H9 (cell line): ENCODE results near the gene RAF1. TPM values are rescaled to one million over a fixed set of nuclear protein-coding genes. Genes with fewer than 3 reads are reported as not detected.

ENCODE experiments used
- DNase-seq: peaks from one replicate; pipeline ENCODE4 v3.0.0-alpha.2; 2017
- H2AFZ ChIP-seq: one replicate; pipeline ENCODE4 v1.6.1; 2013; ENCODE audit warnings: mild to moderate bottlenecking, low read length, control low read depth, moderate library complexity
- H2AK5ac ChIP-seq: 2 replicates; pipeline ENCODE4 v1.6.1; 2013; ENCODE audit warnings: low read length, control low read depth, mixed read lengths; ENCODE audit not compliant: insufficient read length
- H2BK120ac ChIP-seq: one replicate; pipeline ENCODE4 v1.6.1; 2013; ENCODE audit warnings: low read depth, mild to moderate bottlenecking, low read length, control low read depth, inconsistent platforms; ENCODE audit not compliant: poor library complexity, severe bottlenecking
- H2BK12ac ChIP-seq: 2 replicates; pipeline ENCODE4 v1.6.1; 2013; ENCODE audit warnings: low read length, control low read depth, mixed read lengths, low read depth; ENCODE audit not compliant: insufficient read length
- H2BK15ac ChIP-seq: 2 replicates; pipeline ENCODE4 v1.6.1; 2013; ENCODE audit warnings: low read depth, low read length, control low read depth
- H2BK20ac ChIP-seq: one replicate; pipeline ENCODE4 v1.6.1; 2013; ENCODE audit warnings: low read depth, mild to moderate bottlenecking, low read length, control low read depth, inconsistent platforms; ENCODE audit not compliant: poor library complexity, severe bottlenecking
- H2BK5ac ChIP-seq: 2 replicates; pipeline ENCODE4 v1.6.1; 2013; ENCODE audit warnings: low read length, control low read depth, mixed read lengths; ENCODE audit not compliant: insufficient read length
- H3K14ac ChIP-seq: 2 replicates; pipeline ENCODE4 v1.6.1; 2013; ENCODE audit warnings: low read length, control low read depth; ENCODE audit not compliant: insufficient read depth
- H3K18ac ChIP-seq: 2 replicates; pipeline ENCODE4 v1.6.1; 2013; ENCODE audit warnings: low read depth, mild to moderate bottlenecking, mixed read lengths, low read length, control low read depth; ENCODE audit not compliant: insufficient read length
- H3K23ac ChIP-seq: 2 replicates; pipeline ENCODE4 v1.6.1; 2013; ENCODE audit warnings: low read length, control low read depth, mixed read lengths, low read depth; ENCODE audit not compliant: insufficient read length
- H3K23me2 ChIP-seq: 2 replicates; pipeline ENCODE4 v1.6.1; 2013; ENCODE audit warnings: low read depth, mild to moderate bottlenecking, mixed read lengths, low read length, control low read depth; ENCODE audit not compliant: insufficient read length, poor library complexity, severe bottlenecking
- H3K27ac ChIP-seq: 2 replicates; pipeline ENCODE4 v1.5.1; 2013; ENCODE audit warnings: low read length, control low read depth, mixed read lengths, low read depth; ENCODE audit not compliant: insufficient read length
- H3K27me3 ChIP-seq: 2 replicates; pipeline ENCODE4 v1.6.1; 2013; ENCODE audit warnings: low read length, control low read depth, inconsistent platforms; ENCODE audit not compliant: insufficient read depth
- H3K4ac ChIP-seq: 2 replicates; pipeline ENCODE4 v1.6.1; 2013; ENCODE audit warnings: low read depth, mild to moderate bottlenecking, control low read depth, inconsistent platforms, low read length, moderate library complexity
- H3K4me1 ChIP-seq: 2 replicates; pipeline ENCODE4 v1.6.1; 2013; ENCODE audit warnings: low read length, control low read depth, inconsistent platforms; ENCODE audit not compliant: insufficient read depth
- H3K4me2 ChIP-seq: 2 replicates; pipeline ENCODE4 v1.6.1; 2013; ENCODE audit warnings: low read length, control low read depth, mixed read lengths; ENCODE audit not compliant: insufficient read length, insufficient read depth
- H3K56ac ChIP-seq: 2 replicates; pipeline ENCODE4 v1.6.1; 2013; ENCODE audit warnings: low read depth, mild to moderate bottlenecking, mixed read lengths, low read length, control low read depth; ENCODE audit not compliant: insufficient read length
- H3K79me1 ChIP-seq: 2 replicates; pipeline ENCODE4 v1.6.1; 2013; ENCODE audit warnings: low read depth, mild to moderate bottlenecking, moderate library complexity, low read length, control low read depth, inconsistent platforms; ENCODE audit not compliant: insufficient read depth, poor library complexity, severe bottlenecking
- H3K79me2 ChIP-seq: 2 replicates; pipeline ENCODE4 v1.6.1; 2013; ENCODE audit warnings: low read length, control low read depth, inconsistent platforms; ENCODE audit not compliant: insufficient read depth
- H3K9ac ChIP-seq: 2 replicates; pipeline ENCODE4 v1.6.1; 2013; ENCODE audit warnings: low read length, control low read depth, mixed read lengths; ENCODE audit not compliant: insufficient read length; ENCODE audit errors: extremely low read depth
- H3K9me3 ChIP-seq: one replicate; pipeline ENCODE4 v1.6.1; 2013; ENCODE audit warnings: low read depth, low read length, inconsistent platforms; ENCODE audit not compliant: control insufficient read depth
- H3T11ph ChIP-seq: one replicate; pipeline ENCODE4 v1.6.1; 2013; ENCODE audit warnings: mild to moderate bottlenecking, low read length, control low read depth, inconsistent platforms
- H4K20me1 ChIP-seq: one replicate; pipeline ENCODE4 v1.6.1; 2013; ENCODE audit not compliant: control insufficient read depth, insufficient read length, insufficient read depth
- H4K5ac ChIP-seq: 2 replicates; pipeline ENCODE4 v1.6.1; 2013; ENCODE audit warnings: low read depth, mild to moderate bottlenecking, mixed read lengths, low read length, control low read depth; ENCODE audit not compliant: insufficient read length
- H4K8ac ChIP-seq: replicated peaks from 2 replicates; pipeline ENCODE4 v1.6.1; 2013; ENCODE audit warnings: low read length, control low read depth, mixed read lengths, low read depth; ENCODE audit not compliant: insufficient read length
- H4K91ac ChIP-seq: 2 replicates; pipeline ENCODE4 v1.6.1; 2013; ENCODE audit warnings: low read depth, mild to moderate bottlenecking, moderate library complexity, mixed read lengths, low read length, control low read depth; ENCODE audit not compliant: insufficient read length
- H3K27ac Mint-ChIP-seq, 3 experiments: 2 replicates in 2 of 3; 3 replicates in 1 of 3; pipeline ENCODE4 v1.8.0; 2020 to 2021; ENCODE audit warnings: mixed read lengths in 3 of 3, mild to moderate bottlenecking in 1 of 3, moderate library complexity in 1 of 3
- H3K27me3 Mint-ChIP-seq: 2 replicates; pipeline ENCODE4 v1.8.0; 2021; ENCODE audit warnings: low read depth, mild to moderate bottlenecking, moderate library complexity, mixed read lengths
- H3K36me3 Mint-ChIP-seq, 3 experiments: 2 replicates in 2 of 3; 3 replicates in 1 of 3; pipeline ENCODE4 v1.8.0; 2020 to 2021; ENCODE audit warnings: low read depth in 3 of 3, mixed read lengths in 3 of 3; ENCODE audit not compliant: insufficient read depth in 1 of 3
- H3K4me1 Mint-ChIP-seq, 2 experiments: 2 replicates each; pipeline ENCODE4 v1.8.0; 2020; ENCODE audit warnings: mixed read lengths in 2 of 2
- H3K4me3 Mint-ChIP-seq, 2 experiments: 2 replicates in 1 of 2; 3 replicates in 1 of 2; pipeline ENCODE4 v1.8.0; 2020 to 2021; ENCODE audit warnings: mild to moderate bottlenecking in 2 of 2, mixed read lengths in 2 of 2, moderate library complexity in 1 of 2
- H3K9me3 Mint-ChIP-seq, 2 experiments: 2 replicates in 1 of 2; 3 replicates in 1 of 2; pipeline ENCODE4 v1.8.0; 2020; ENCODE audit warnings: mild to moderate bottlenecking in 2 of 2, mixed read lengths in 2 of 2, moderate library complexity in 1 of 2
- CTCF ChIP-seq: fragments of 200-600 bp; sonication (generic); conservative IDR thresholded peaks from 3 replicates; pipeline ENCODE4 v1.8.0; 2021; ENCODE audit warnings: antibody characterized with exemption, mild to moderate bottlenecking
- WGBS: extraction: QIAGEN DNeasy Blood & Tissue Kit; methylation state at CpG from one replicate; pipeline ENCODE4 v1.1.7; 2013; ENCODE audit warnings: missing lambda C conversion rate, low lambda C conversion rate, mixed read lengths; ENCODE audit not compliant: insufficient read length; ENCODE audit errors: extremely low coverage; 5-methylcytosine and 5-hydroxymethylcytosine counted together
- total RNA-seq: library from RNA; stranded (reverse); gene quantifications from 2 replicates; pipeline ENCODE4 v1.2.1, GENCODE V29; 2021

The RAF1 gene
- total RNA-seq, 1 experiment from 2014 or later: 112 TPM

DNA sequence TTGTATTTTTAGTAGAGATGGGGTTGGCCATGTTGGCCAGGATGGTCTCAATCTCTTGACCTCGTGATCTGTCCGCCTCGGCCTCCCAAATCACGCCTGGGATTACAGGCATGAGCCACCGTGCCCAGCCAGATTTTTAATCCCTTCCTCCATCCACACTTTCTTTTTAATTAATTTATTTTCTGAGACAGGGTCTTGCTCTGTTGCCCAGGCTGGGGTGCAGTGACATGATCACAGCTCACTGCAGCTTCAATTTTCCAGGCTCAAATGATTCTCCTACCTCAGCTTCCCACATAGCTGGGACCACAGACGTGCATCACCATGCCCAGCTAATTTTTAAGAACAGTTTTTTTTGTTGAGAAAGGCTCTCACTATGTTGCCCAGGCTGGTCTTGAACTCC, 43.6 kb downstream of the RAF1 start:
- Histone ChIP-seq H3K27ac (no peak overlapping the region), H2BK12ac (no peak overlapping the region), H4K20me1 (no peaks in the 10 kb centered on the region), H2BK120ac (no peak overlapping the region), H3K79me2 (peaks cover 16% of the 10 kb centered on the region; the same call in 1 of the 2 replicates), H3K23ac (no peak overlapping the region), H3K23me2 (no peaks in the 10 kb centered on the region), H3K27me3 (no peaks in the 10 kb centered on the region), H3K9me3 (no peaks in the 10 kb centered on the region), H3K79me1 (peaks cover 9% of the 10 kb centered on the region), H4K91ac (no peak overlapping the region), H4K5ac (no peak overlapping the region), H2AFZ (no peak overlapping the region), H3K56ac (no peak overlapping the region), H3K9ac (no peak overlapping the region), H3T11ph (no peak overlapping the region), H3K14ac (no peak overlapping the region), H2BK5ac (no peak overlapping the region), H3K4me1 (no peaks in the 10 kb centered on the region), H2BK15ac (no peak overlapping the region), H3K4me2 (no peak overlapping the region), H2AK5ac (no peak overlapping the region), H4K8ac (no peak overlapping the region), H3K4ac (no peak overlapping the region), H2BK20ac (no peak overlapping the region), H3K18ac (no peak overlapping the region)
- Mint-ChIP-seq H3K4me1 (peaks cover 3% of the 10 kb centered on the region in 2 experiments; a peak in 2 of 4 replicates), H3K4me3 (no peak overlapping the region), H3K27me3 (no peaks in the 10 kb centered on the region), H3K27ac (no peak overlapping the region), H3K9me3 (no peaks in the 10 kb centered on the region), H3K36me3 (peaks cover 3 to 21% (median 19%) of the 10 kb centered on the region in 3 experiments; a peak in 6 of 7 replicates)
- no CpG with 5 or more reads among the region's 6 CpGs for WGBS
- no peak for TF ChIP-seq CTCF
- DNase-seq: no peak
